GM13977 (cell line): ENCODE measurements around the gene RILPL1.
"Not testable (repeated sequence)": the region's sequence is repeated elsewhere in the genome, so short reads cannot be mapped to it uniquely, and the experiment has no call there.

ENCODE experiments used
- DNase-seq: peaks from one replicate; pipeline ENCODE4 v3.0.0; 2012; ENCODE audit warnings: low spot score
- CTCF ChIP-seq: IDR thresholded peaks from 2 replicates; pipeline ENCODE4 v1.5.1; 2012; ENCODE audit warnings: mild to moderate bottlenecking, control low read depth; ENCODE audit not compliant: insufficient read depth; ENCODE audit errors: extremely low read depth, missing control alignments
- in situ Hi-C: fragments of 300-500 bp; cut with MboI; formaldehyde crosslinking; loops from one replicate; pipeline ENCODE4 v1.12.0; 2022; ENCODE audit warnings: low sequenced_read_pairs, low pct_unique_long_range_greater_than_20kb, mixed read lengths, inconsistent platforms; ENCODE audit not compliant: unreplicated experiment

RILPL1 gene

GRCh38 chr12:123436017-123436964 lies 97.2 kb downstream of the RILPL1 start, which contains the start of gene RILPL2:
RILPL2 (minus strand) TSS chr12:123436684; CDS start chr12:123436420, 264 bp downstream.
- peak; percentile 88 for DNase-seq
- in situ Hi-C loops, result no loop called here
- TF ChIP-seq CTCF, result no peak

GRCh38 chr12:123435636-123436016 lies 97.9 kb downstream of the RILPL1 start:
- in situ Hi-C loops, result no loop called here
- no peak for TF ChIP-seq CTCF

GRCh38 chr12:123433615-123434014 lies 99.9 kb downstream of the RILPL1 start:
- DNase-seq, result no peak
- in situ Hi-C loops, result no loop called here

More at GRCh38 chr12:123435636-123436016, 97.9 kb downstream of the RILPL1 start:
- no peak for DNase-seq

GRCh38 chr12:123431951-123432817 lies 101.3 kb downstream of the RILPL1 start:
- in situ Hi-C loops, result not testable (repeated sequence)

More at GRCh38 chr12:123433615-123434014, 99.9 kb downstream of the RILPL1 start:
- no peak for TF ChIP-seq CTCF

GRCh38 chr12:123429101-123429500 lies 104.4 kb downstream of the RILPL1 start:
- in situ Hi-C loops, DNase-seq: not testable (repeated sequence)

More at GRCh38 chr12:123431951-123432817, 101.3 kb downstream of the RILPL1 start:
- DNase-seq, result not testable (repeated sequence)

- in situ Hi-C loops, result no loop called here
- no peak for DNase-seq
- TF ChIP-seq CTCF, result no peak
These were observed 104.9 kb downstream of the RILPL1 start for GRCh38 chr12:123428591-123428990.

GRCh38 chr12:123427036-123427769 lies 106.3 kb downstream of the RILPL1 start:
- in situ Hi-C loops, result no loop called here
- peak; percentile 75 for DNase-seq
- no peak for TF ChIP-seq CTCF
